H1 (cell line): Measurements from ENCODE around the gene YPEL4.
A peak's percentile ranks its signal among the peaks of the same experiment; 100 is the strongest.

Source experiments
- BACH1 ChIP-seq: IDR thresholded peaks from 2 replicates; pipeline ENCODE4 v1.6.1; 2012; ENCODE audit warnings: low read length, improper control_type of control experiment
- EP300 ChIP-seq, 2 experiments: IDR thresholded peaks; 1 replicate in 1 of 2; 2 replicates in 1 of 2; pipeline ENCODE4 v1.6.1; 2011 to 2012; ENCODE audit warnings: low read depth in 2 of 2, low read length in 2 of 2, mild to moderate bottlenecking in 2 of 2, borderline replicate concordance in 1 of 2, inconsistent platforms in 1 of 2, moderate library complexity in 1 of 2
- POLR2A ChIP-seq, 2 experiments: IDR thresholded peaks; 1 replicate in 1 of 2; 2 replicates in 1 of 2; pipeline ENCODE4 v1.6.1; 2011; ENCODE audit warnings: low read depth in 2 of 2, low read length in 2 of 2, mild to moderate bottlenecking in 2 of 2; ENCODE audit errors: control extremely low read depth in 1 of 2
- RAD21 ChIP-seq, 2 experiments: IDR thresholded peaks in 1 of 2; conservative IDR thresholded peaks in 1 of 2; 2 replicates each; pipeline ENCODE4 v1.6.1; 2011; ENCODE audit warnings: low read depth in 2 of 2, low read length in 2 of 2, improper control_type of control experiment in 1 of 2, inconsistent platforms in 1 of 2, mild to moderate bottlenecking in 1 of 2, moderate library complexity in 1 of 2
- TF ChIP-seq, protein P1 (sequence below), 3 experiments: IDR thresholded peaks; 1 replicate in 2 of 3; 2 replicates in 1 of 3; pipeline versions ENCODE4 v1.5.1 to v1.6.1; 2011; ENCODE audit warnings: low read length in 3 of 3, mild to moderate bottlenecking in 3 of 3, inconsistent platforms in 2 of 3, low read depth in 1 of 3, moderate library complexity in 1 of 3; ENCODE audit not compliant: insufficient read depth in 1 of 3; ENCODE audit errors: control extremely low read depth in 1 of 3

DNA sequence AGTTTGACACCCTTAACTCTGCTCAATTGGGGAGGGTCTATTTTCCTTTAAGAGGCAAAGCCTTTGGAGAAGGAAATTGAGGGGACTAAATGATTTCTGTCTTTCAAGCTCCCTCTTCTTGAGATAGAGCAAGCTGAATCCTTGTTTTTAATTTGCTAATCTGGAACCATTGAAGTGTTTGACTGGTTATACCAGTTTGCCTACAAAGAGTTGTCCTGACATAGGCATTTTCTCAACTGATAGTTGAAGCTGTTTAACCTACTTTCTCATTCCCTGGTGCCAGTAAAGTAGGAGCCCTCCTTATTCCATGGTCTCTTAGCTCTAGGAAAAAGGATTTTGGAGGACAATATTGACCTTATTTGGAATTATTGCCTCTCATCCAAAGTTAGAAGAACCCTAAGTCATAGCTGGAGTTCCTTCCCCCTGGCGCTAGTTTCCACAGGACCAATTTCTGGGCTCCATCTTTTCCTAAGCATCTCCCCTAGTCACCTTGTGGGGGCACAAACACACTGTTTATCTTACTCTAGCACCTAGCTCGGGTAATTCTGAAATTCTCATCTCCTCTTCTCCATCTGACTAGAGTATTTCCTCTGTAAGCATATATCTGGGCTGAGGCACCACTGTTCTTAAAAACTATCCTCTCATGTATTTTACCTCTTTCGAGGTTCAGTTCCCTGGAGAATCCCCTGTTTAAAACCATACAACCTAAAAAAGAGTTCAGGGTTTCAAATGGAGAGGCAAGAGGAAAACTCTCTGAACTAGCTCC lies 25.6 kb upstream of the YPEL4 start:
- TF ChIP-seq, protein P1, sequence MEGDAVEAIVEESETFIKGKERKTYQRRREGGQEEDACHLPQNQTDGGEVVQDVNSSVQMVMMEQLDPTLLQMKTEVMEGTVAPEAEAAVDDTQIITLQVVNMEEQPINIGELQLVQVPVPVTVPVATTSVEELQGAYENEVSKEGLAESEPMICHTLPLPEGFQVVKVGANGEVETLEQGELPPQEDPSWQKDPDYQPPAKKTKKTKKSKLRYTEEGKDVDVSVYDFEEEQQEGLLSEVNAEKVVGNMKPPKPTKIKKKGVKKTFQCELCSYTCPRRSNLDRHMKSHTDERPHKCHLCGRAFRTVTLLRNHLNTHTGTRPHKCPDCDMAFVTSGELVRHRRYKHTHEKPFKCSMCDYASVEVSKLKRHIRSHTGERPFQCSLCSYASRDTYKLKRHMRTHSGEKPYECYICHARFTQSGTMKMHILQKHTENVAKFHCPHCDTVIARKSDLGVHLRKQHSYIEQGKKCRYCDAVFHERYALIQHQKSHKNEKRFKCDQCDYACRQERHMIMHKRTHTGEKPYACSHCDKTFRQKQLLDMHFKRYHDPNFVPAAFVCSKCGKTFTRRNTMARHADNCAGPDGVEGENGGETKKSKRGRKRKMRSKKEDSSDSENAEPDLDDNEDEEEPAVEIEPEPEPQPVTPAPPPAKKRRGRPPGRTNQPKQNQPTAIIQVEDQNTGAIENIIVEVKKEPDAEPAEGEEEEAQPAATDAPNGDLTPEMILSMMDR (IDR thresholded peaks at IDR 0.05; ENCODE audit: control extremely low read depth in 1 of 3, insufficient read depth in 1 of 3, low read depth in 1 of 3, low read length in 3 of 3): no peak
- TF ChIP-seq BACH1: no peak
- TF ChIP-seq RAD21 (IDR thresholded peaks at IDR 0.05 in 1 of 2, conservative IDR thresholded peaks at IDR 0.05 in 1 of 2; ENCODE audit: low read depth in 2 of 2, low read length in 2 of 2): peak in 1 of 2 experiments; percentile 22; a peak in 1 of 4 replicates
- TF ChIP-seq POLR2A (IDR thresholded peaks at IDR 0.05; ENCODE audit: control extremely low read depth in 1 of 2, low read depth in 2 of 2, low read length in 2 of 2): no peak
- no peak for TF ChIP-seq EP300 (IDR thresholded peaks at IDR 0.05; ENCODE audit: borderline replicate concordance in 1 of 2, low read depth in 2 of 2, low read length in 2 of 2)
